Measurements from ENCODE around the gene CEMIP.

Gene CEMIP

GRCh38 chr15:80990955-80991354 lies 211.8 kb downstream of the CEMIP start:
- Histone ChIP-seq H3K27me3 (ENCODE audit: insufficient read depth, poor library complexity, severe bottlenecking) (no peaks in the 10 kb centered on the region), H3K4me3 (replicated peaks; ENCODE audit: insufficient read depth, low read length) (no peak overlapping the region), H3K27ac (replicated peaks) (no peak overlapping the region)
- no peak for DNase-seq (ENCODE audit: low read depth in 1 of 2, low spot score in 1 of 2)
- no peak for TF ChIP-seq CTCF (IDR thresholded peaks at IDR 0.05; ENCODE audit: insufficient read depth, low read length)
- no peak for TF ChIP-seq REST (IDR thresholded peaks at IDR 0.05; ENCODE audit: insufficient replicate concordance, low read depth)
- no peak for TF ChIP-seq SPI1 (IDR thresholded peaks at IDR 0.05; ENCODE audit: borderline replicate concordance, low read depth)
- TF ChIP-seq GABPA (IDR thresholded peaks at IDR 0.05; ENCODE audit: low read depth) = no peak
- TF ChIP-seq POLR2AphosphoS5 (IDR thresholded peaks at IDR 0.05; ENCODE audit: low read depth) = no peak

- no peak overlapping the region for H3K27ac ChIP-seq (replicated peaks)
- H3K4me3 ChIP-seq (replicated peaks; ENCODE audit: insufficient read depth, low read length) = no peak overlapping the region
- H3K27me3 ChIP-seq (ENCODE audit: insufficient read depth, poor library complexity, severe bottlenecking) = no peaks in the 10 kb centered on the region
- TF ChIP-seq GABPA (IDR thresholded peaks at IDR 0.05; ENCODE audit: low read depth) = no peak
- no peak for TF ChIP-seq REST (IDR thresholded peaks at IDR 0.05; ENCODE audit: insufficient replicate concordance, low read depth)
- no peak for TF ChIP-seq POLR2AphosphoS5 (IDR thresholded peaks at IDR 0.05; ENCODE audit: low read depth)
- no peak for TF ChIP-seq CTCF (IDR thresholded peaks at IDR 0.05; ENCODE audit: insufficient read depth, low read length)
- TF ChIP-seq SPI1 (IDR thresholded peaks at IDR 0.05; ENCODE audit: borderline replicate concordance, low read depth) = no peak
- DNase-seq (ENCODE audit: low read depth in 1 of 2, low spot score in 1 of 2) = peak in 1 of 2 experiments; percentile 70
These were observed 212.3 kb downstream of the CEMIP start for GRCh38 chr15:80991421-80991820.

GRCh38 chr15:80992006-80992405 lies 212.8 kb downstream of the CEMIP start:
- Histone ChIP-seq H3K27me3 (ENCODE audit: insufficient read depth, poor library complexity, severe bottlenecking) (no peaks in the 10 kb centered on the region), H3K27ac (replicated peaks) (no peak overlapping the region), H3K4me3 (replicated peaks; ENCODE audit: insufficient read depth, low read length) (no peak overlapping the region)
- TF ChIP-seq REST (IDR thresholded peaks at IDR 0.05; ENCODE audit: insufficient replicate concordance, low read depth) (no peak), SPI1 (IDR thresholded peaks at IDR 0.05; ENCODE audit: borderline replicate concordance, low read depth) (no peak), GABPA (IDR thresholded peaks at IDR 0.05; ENCODE audit: low read depth) (no peak), POLR2AphosphoS5 (IDR thresholded peaks at IDR 0.05; ENCODE audit: low read depth) (no peak), CTCF (IDR thresholded peaks at IDR 0.05; ENCODE audit: insufficient read depth, low read length) (no peak)
- no peak for DNase-seq (ENCODE audit: low read depth in 1 of 2, low spot score in 1 of 2)

All from HL-60 (cell line).